Measurements from ENCODE around the gene CMTM8.

The CMTM8 gene

GRCh38 chr3:32373276-32373675, 134.8 kb downstream of the CMTM8 start:
- H3K4me1 ChIP-seq (ENCODE audit: control insufficient read depth, low read length): peaks cover 11% of the 10 kb centered on the region
- no peak overlapping the region for H3K27ac ChIP-seq (ENCODE audit: low read depth, low read length)
- H3K27me3 ChIP-seq (ENCODE audit: control insufficient read depth, low read length): no peaks in the 10 kb centered on the region
- no peaks in the 10 kb centered on the region for H3F3A ChIP-seq (ENCODE audit: control insufficient read depth, insufficient read depth)
- no peak overlapping the region for H3K4me2 ChIP-seq (ENCODE audit: low read length)
- no peaks in the 10 kb centered on the region for H3K36me3 ChIP-seq (ENCODE audit: control insufficient read depth, low read length)
- no peaks in the 10 kb centered on the region for H3K9me3 ChIP-seq (ENCODE audit: control insufficient read depth, insufficient read depth, low read length)
- H3K79me2 ChIP-seq (ENCODE audit: control insufficient read depth, low read length): no peaks in the 10 kb centered on the region
- H4K20me1 ChIP-seq (ENCODE audit: control insufficient read depth, insufficient read depth, low read depth, low read length): no peaks in the 10 kb centered on the region
- no peak overlapping the region for H3K4me3 ChIP-seq (ENCODE audit: low read length)
- no peaks in the 10 kb centered on the region for H3K9me2 ChIP-seq (replicated peaks; ENCODE audit: control insufficient read depth, low read length)
- no peak for TF ChIP-seq CTCF (IDR thresholded peaks at IDR 0.05; ENCODE audit: low read depth, low read length, poor library complexity, severe bottlenecking)
- no peak for TF ChIP-seq EZH2phosphoT487 (IDR thresholded peaks at IDR 0.05; ENCODE audit: borderline replicate concordance, low read length)

- Histone ChIP-seq H3K4me2 (ENCODE audit: low read length) (no peak overlapping the region), H3K27ac (ENCODE audit: low read depth, low read length) (no peak overlapping the region), H3K9me2 (replicated peaks; ENCODE audit: control insufficient read depth, low read length) (no peaks in the 10 kb centered on the region), H3K4me1 (ENCODE audit: control insufficient read depth, low read length) (peaks cover 11% of the 10 kb centered on the region), H3F3A (ENCODE audit: control insufficient read depth, insufficient read depth) (no peaks in the 10 kb centered on the region), H3K4me3 (ENCODE audit: low read length) (no peak overlapping the region), H3K27me3 (ENCODE audit: control insufficient read depth, low read length) (no peaks in the 10 kb centered on the region), H3K79me2 (ENCODE audit: control insufficient read depth, low read length) (no peaks in the 10 kb centered on the region), H4K20me1 (ENCODE audit: control insufficient read depth, insufficient read depth, low read depth, low read length) (no peaks in the 10 kb centered on the region), H3K9me3 (ENCODE audit: control insufficient read depth, insufficient read depth, low read length) (no peaks in the 10 kb centered on the region), H3K36me3 (ENCODE audit: control insufficient read depth, low read length) (no peaks in the 10 kb centered on the region)
- no peak for TF ChIP-seq EZH2phosphoT487 (IDR thresholded peaks at IDR 0.05; ENCODE audit: borderline replicate concordance, low read length)
- TF ChIP-seq CTCF (IDR thresholded peaks at IDR 0.05; ENCODE audit: low read depth, low read length, poor library complexity, severe bottlenecking): no peak
Measured at GRCh38 chr3:32373844-32374243, 135.4 kb downstream of the CMTM8 start.

- no peak overlapping the region for H3K27ac ChIP-seq (ENCODE audit: low read depth, low read length)
- H3K9me2 ChIP-seq (replicated peaks; ENCODE audit: control insufficient read depth, low read length): no peaks in the 10 kb centered on the region
- H3F3A ChIP-seq (ENCODE audit: control insufficient read depth, insufficient read depth): no peaks in the 10 kb centered on the region
- no peaks in the 10 kb centered on the region for H3K9me3 ChIP-seq (ENCODE audit: control insufficient read depth, insufficient read depth, low read length)
- peaks cover 4% of the 10 kb centered on the region for H3K27me3 ChIP-seq (ENCODE audit: control insufficient read depth, low read length)
- peak overlapping the region; percentile 41 for H3K4me2 ChIP-seq (ENCODE audit: low read length)
- peaks cover 18% of the 10 kb centered on the region for H3K4me1 ChIP-seq (ENCODE audit: control insufficient read depth, low read length)
- H4K20me1 ChIP-seq (ENCODE audit: control insufficient read depth, insufficient read depth, low read depth, low read length): no peaks in the 10 kb centered on the region
- H3K36me3 ChIP-seq (ENCODE audit: control insufficient read depth, low read length): no peaks in the 10 kb centered on the region
- peak; percentile 78 for TF ChIP-seq CTCF (IDR thresholded peaks at IDR 0.05; ENCODE audit: low read depth, low read length, poor library complexity, severe bottlenecking)
- no peak for TF ChIP-seq EZH2phosphoT487 (IDR thresholded peaks at IDR 0.05; ENCODE audit: borderline replicate concordance, low read length)
- H3K79me2 ChIP-seq (ENCODE audit: control insufficient read depth, low read length): no peaks in the 10 kb centered on the region
- no peak overlapping the region for H3K4me3 ChIP-seq (ENCODE audit: low read length)
Measured at GRCh38 chr3:32374788-32375595, 136.5 kb downstream of the CMTM8 start.
